HL-60 (cell line): Measurements from ENCODE around the gene THRB.

Source experiments
- DNase-seq, 2 experiments: peaks; one replicate each; pipeline ENCODE4 v3.0.0-alpha.2; 2010 to 2020; ENCODE audit warnings: low read depth in 1 of 2, low spot score in 1 of 2
- H3K27ac ChIP-seq: fragments of 250-450 bp; sonication (Bioruptor Pico); replicated peaks from 2 replicates; pipeline ENCODE4 v1.5.1; 2020; ENCODE audit warnings: mild to moderate bottlenecking, moderate library complexity
- H3K27me3 ChIP-seq: fragments of 250-450 bp; sonication (Bioruptor Pico); 2 replicates; pipeline ENCODE4 v1.5.1; 2021; ENCODE audit warnings: mild to moderate bottlenecking, moderate library complexity; ENCODE audit not compliant: insufficient read depth, poor library complexity, severe bottlenecking
- H3K4me3 ChIP-seq: replicated peaks from 2 replicates; pipeline ENCODE4 v1.5.1; 2011; ENCODE audit warnings: mild to moderate bottlenecking, control low read depth, low read length; ENCODE audit not compliant: insufficient read depth
- GABPA ChIP-seq: IDR thresholded peaks from 2 replicates; pipeline ENCODE4 v1.6.1; 2012; ENCODE audit warnings: low read depth
- POLR2AphosphoS5 ChIP-seq: IDR thresholded peaks from 2 replicates; pipeline ENCODE4 v1.6.1; 2012; ENCODE audit warnings: low read depth
- SPI1 ChIP-seq: IDR thresholded peaks from 2 replicates; pipeline ENCODE4 v1.6.1; 2012; ENCODE audit warnings: low read depth, mild to moderate bottlenecking, borderline replicate concordance
- TF ChIP-seq, protein P1 (sequence below): IDR thresholded peaks from one replicate; pipeline ENCODE4 v1.5.1; 2011; ENCODE audit warnings: low read length, control low read depth, inconsistent platforms; ENCODE audit not compliant: insufficient read depth
- TF ChIP-seq, protein P2 (sequence below): IDR thresholded peaks from 2 replicates; pipeline ENCODE4 v1.6.1; 2012; ENCODE audit warnings: low read depth; ENCODE audit not compliant: insufficient replicate concordance

Gene THRB

DNA sequence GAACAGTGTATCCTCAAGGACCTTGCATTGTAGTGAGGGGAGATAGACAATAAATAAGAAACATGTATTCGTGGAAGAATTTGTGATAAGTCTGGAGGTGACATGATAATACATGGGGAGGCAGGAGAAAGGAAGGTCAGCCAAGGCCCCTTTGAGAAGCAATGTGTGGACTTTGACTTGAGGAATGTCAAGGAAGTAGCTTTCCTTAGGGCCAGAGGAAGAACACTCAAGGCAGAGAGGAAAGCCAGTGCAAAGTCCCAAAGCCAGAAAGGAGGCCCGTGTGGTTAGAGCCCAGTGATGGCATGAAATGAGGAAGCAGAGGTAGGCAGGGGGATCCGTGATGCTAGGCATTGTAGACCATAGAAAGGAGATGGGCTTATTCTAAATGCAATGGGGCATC is 357.3 kb downstream of the THRB start:
- H3K27me3 ChIP-seq: no peaks in the 10 kb centered on the region
- no peak for DNase-seq
- no peak overlapping the region for H3K4me3 ChIP-seq
- TF ChIP-seq POLR2AphosphoS5 (no peak), GABPA (no peak), SPI1 (no peak)
- TF ChIP-seq, protein P1, sequence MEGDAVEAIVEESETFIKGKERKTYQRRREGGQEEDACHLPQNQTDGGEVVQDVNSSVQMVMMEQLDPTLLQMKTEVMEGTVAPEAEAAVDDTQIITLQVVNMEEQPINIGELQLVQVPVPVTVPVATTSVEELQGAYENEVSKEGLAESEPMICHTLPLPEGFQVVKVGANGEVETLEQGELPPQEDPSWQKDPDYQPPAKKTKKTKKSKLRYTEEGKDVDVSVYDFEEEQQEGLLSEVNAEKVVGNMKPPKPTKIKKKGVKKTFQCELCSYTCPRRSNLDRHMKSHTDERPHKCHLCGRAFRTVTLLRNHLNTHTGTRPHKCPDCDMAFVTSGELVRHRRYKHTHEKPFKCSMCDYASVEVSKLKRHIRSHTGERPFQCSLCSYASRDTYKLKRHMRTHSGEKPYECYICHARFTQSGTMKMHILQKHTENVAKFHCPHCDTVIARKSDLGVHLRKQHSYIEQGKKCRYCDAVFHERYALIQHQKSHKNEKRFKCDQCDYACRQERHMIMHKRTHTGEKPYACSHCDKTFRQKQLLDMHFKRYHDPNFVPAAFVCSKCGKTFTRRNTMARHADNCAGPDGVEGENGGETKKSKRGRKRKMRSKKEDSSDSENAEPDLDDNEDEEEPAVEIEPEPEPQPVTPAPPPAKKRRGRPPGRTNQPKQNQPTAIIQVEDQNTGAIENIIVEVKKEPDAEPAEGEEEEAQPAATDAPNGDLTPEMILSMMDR: no peak
- TF ChIP-seq, protein P2, sequence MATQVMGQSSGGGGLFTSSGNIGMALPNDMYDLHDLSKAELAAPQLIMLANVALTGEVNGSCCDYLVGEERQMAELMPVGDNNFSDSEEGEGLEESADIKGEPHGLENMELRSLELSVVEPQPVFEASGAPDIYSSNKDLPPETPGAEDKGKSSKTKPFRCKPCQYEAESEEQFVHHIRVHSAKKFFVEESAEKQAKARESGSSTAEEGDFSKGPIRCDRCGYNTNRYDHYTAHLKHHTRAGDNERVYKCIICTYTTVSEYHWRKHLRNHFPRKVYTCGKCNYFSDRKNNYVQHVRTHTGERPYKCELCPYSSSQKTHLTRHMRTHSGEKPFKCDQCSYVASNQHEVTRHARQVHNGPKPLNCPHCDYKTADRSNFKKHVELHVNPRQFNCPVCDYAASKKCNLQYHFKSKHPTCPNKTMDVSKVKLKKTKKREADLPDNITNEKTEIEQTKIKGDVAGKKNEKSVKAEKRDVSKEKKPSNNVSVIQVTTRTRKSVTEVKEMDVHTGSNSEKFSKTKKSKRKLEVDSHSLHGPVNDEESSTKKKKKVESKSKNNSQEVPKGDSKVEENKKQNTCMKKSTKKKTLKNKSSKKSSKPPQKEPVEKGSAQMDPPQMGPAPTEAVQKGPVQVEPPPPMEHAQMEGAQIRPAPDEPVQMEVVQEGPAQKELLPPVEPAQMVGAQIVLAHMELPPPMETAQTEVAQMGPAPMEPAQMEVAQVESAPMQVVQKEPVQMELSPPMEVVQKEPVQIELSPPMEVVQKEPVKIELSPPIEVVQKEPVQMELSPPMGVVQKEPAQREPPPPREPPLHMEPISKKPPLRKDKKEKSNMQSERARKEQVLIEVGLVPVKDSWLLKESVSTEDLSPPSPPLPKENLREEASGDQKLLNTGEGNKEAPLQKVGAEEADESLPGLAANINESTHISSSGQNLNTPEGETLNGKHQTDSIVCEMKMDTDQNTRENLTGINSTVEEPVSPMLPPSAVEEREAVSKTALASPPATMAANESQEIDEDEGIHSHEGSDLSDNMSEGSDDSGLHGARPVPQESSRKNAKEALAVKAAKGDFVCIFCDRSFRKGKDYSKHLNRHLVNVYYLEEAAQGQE: no peak
- H3K27ac ChIP-seq: no peak overlapping the region

DNA sequence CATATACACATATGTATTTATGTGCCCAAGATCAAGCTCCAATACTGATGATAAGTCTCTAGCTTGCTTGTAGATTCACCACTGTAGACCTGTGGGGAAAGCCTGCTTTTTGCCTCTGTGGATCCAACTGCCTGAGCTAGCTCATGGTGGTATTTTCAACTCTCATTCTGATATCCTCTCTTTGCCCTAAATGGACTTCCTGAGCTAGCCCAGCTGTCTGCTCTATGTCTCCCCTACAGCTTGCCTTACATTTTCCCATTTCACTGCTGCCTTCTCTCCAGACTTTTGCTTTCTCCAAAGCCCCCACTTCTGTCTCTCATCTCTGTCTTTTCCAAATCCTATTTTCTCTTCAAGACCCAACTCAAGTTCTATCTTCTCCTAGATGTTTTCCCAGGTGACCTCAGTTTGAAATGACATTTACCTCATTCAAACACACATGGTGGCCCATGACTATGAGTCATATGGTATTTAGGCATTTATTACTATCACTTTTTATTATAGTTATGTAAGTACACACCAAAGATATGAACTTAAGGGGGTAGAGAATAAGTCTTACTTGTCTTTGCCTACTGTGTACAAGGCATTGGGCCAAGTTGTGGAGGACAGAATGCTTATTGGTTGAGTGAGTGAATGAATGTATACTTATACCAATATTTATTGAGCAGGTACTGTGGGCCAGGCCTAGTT is 357.9 kb downstream of the THRB start:
- H3K27me3 ChIP-seq: no peaks in the 10 kb centered on the region
- H3K4me3 ChIP-seq: no peak overlapping the region
- H3K27ac ChIP-seq: no peak overlapping the region
- TF ChIP-seq, protein P2: no peak
- no peak for TF ChIP-seq SPI1
- TF ChIP-seq POLR2AphosphoS5: no peak
- TF ChIP-seq GABPA: no peak
- TF ChIP-seq, protein P1: no peak
- no peak for DNase-seq

DNA sequence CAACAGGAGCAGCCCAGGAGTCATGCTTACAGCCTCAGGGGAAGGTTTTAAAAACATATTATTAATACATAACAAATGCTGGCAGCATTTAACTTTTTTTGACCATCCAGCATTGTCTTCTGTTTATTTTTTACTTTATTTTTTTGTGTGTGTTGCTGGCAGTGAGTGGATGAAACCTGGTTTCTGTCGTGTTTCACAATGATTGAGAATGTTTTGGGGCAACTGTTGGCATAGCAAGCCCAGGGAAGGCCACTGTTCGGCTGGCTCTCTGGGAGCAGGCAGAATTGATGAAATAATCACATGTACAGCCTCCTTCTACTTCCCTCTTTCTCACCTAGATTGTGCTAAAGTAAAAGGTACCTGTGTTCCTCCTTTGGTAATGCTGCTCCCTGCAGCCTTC is 359.4 kb downstream of the THRB start:
- H3K4me3 ChIP-seq: no peak overlapping the region
- DNase-seq: no peak
- no peaks in the 10 kb centered on the region for H3K27me3 ChIP-seq
- TF ChIP-seq POLR2AphosphoS5 (no peak), SPI1 (no peak), GABPA (no peak)
- TF ChIP-seq, protein P2: no peak
- TF ChIP-seq, protein P1: no peak
- no peak overlapping the region for H3K27ac ChIP-seq
